GM19328 (cell line): ENCODE measurements around the gene SYT1.

Source experiments
- ATAC-seq: cut with Tn5 transposase; IDR thresholded peaks from one replicate; pipeline ENCODE4 v1.9.1; 2021; ENCODE audit warnings: mild to moderate bottlenecking, moderate library complexity; ENCODE audit not compliant: unreplicated experiment

SYT1 gene

GRCh38 chr12:79055926-79056674, 191.5 kb downstream of the SYT1 start:
- ATAC-seq, result no peak

GRCh38 chr12:79056775-79057174, 192.2 kb downstream of the SYT1 start:
- no peak for ATAC-seq

GRCh38 chr12:79057540-79057939, 193.0 kb downstream of the SYT1 start:
- ATAC-seq, result no peak

- ATAC-seq, result no peak
Observed at GRCh38 chr12:79058342-79058741, 193.8 kb downstream of the SYT1 start.

- ATAC-seq, result no peak
Observed at GRCh38 chr12:79059557-79059956, 195.0 kb downstream of the SYT1 start.

GRCh38 chr12:79063258-79063657, 198.7 kb downstream of the SYT1 start:
- ATAC-seq, result no peak

GRCh38 chr12:79067977-79068376, 203.4 kb downstream of the SYT1 start:
- ATAC-seq, result no peak

- peak; percentile 79 for ATAC-seq
Observed at GRCh38 chr12:79069009-79069408, 204.4 kb downstream of the SYT1 start.

GRCh38 chr12:79071498-79071897, 206.9 kb downstream of the SYT1 start:
- ATAC-seq, result peak; percentile 46

- ATAC-seq, result no peak
Observed at GRCh38 chr12:79073506-79073905, 208.9 kb downstream of the SYT1 start.

- ATAC-seq, result no peak
Observed at GRCh38 chr12:79082595-79082994, 218.0 kb downstream of the SYT1 start.

- no peak for ATAC-seq
Observed at GRCh38 chr12:79083181-79083580, 218.6 kb downstream of the SYT1 start.

GRCh38 chr12:79085106-79085682, 220.6 kb downstream of the SYT1 start:
- no peak for ATAC-seq

- ATAC-seq, result no peak
Observed at GRCh38 chr12:79086541-79087296, 222.1 kb downstream of the SYT1 start.

GRCh38 chr12:79098530-79098929, 234.0 kb downstream of the SYT1 start:
- ATAC-seq, result no peak

- ATAC-seq, result no peak
Observed at GRCh38 chr12:79108962-79109361, 244.4 kb downstream of the SYT1 start.

GRCh38 chr12:79114896-79115295, 250.3 kb downstream of the SYT1 start:
- ATAC-seq, result no peak

- no peak for ATAC-seq
Observed at GRCh38 chr12:79115743-79116142, 251.2 kb downstream of the SYT1 start.

- ATAC-seq, result no peak
Observed at GRCh38 chr12:79119796-79120195, 255.2 kb downstream of the SYT1 start.

GRCh38 chr12:79121486-79121885, 256.9 kb downstream of the SYT1 start:
- ATAC-seq, result no peak

- no peak for ATAC-seq
Observed at GRCh38 chr12:79124385-79124784, 259.8 kb downstream of the SYT1 start.

GRCh38 chr12:79125358-79125757, 260.8 kb downstream of the SYT1 start:
- ATAC-seq, result no peak
